Mucosa of descending colon (tissue), 3 donors: ENCODE measurements around the gene EDN2. TPM values are rescaled to one million over a fixed set of nuclear protein-coding genes. Genes with fewer than 3 reads are reported as not detected.

Source experiments
- ATAC-seq: fragments of 200-7000 bp; cut with Tn5 transposase; one replicate; pipeline ENCODE4 v1.9.1; 2020; ENCODE audit warnings: mild to moderate bottlenecking, moderate library complexity
- DNase-seq, 3 donors: peaks; one replicate each; pipeline ENCODE4 v3.0.0-alpha.2; 2020
- H3K36me3 ChIP-seq: fragments of 200-600 bp; one replicate; pipeline ENCODE4 v1.8.0; 2021; ENCODE audit warnings: low read depth, mild to moderate bottlenecking
- H3K4me1 ChIP-seq: fragments of 200-600 bp; one replicate; pipeline ENCODE4 v1.8.0; 2021; ENCODE audit warnings: low read depth, mild to moderate bottlenecking
- H3K4me3 ChIP-seq: fragments of 200-600 bp; one replicate; pipeline ENCODE4 v1.8.0; 2021; ENCODE audit warnings: mild to moderate bottlenecking
- H3K9me3 ChIP-seq: fragments of 200-600 bp; one replicate; pipeline ENCODE4 v1.8.0; 2021; ENCODE audit warnings: mild to moderate bottlenecking
- intact Hi-C, 2 donors: fragments of 100-400 bp; cut with DNase I in 1 of 2; cut with micrococcal nuclease in 1 of 2; formaldehyde crosslinking; loops; one replicate each; pipeline versions ENCODE4 v1.11.0 to v1.11.1; 2022; cut with DNase I, micrococcal nuclease
- total RNA-seq, 3 donors: library from RNA; stranded (reverse); fragmentation: NEBNext Ultra II Directional in 2 of 3; extraction: Animal tissue kit (Norgen Biotek cat#: 25700) in 2 of 3; gene quantifications; one replicate each; pipeline versions ENCODE4 v1.2.1 to v1.2.4, GENCODE V29; 2021 to 2023
- TF ChIP-seq, protein P1 (sequence below): fragments of 200-600 bp; IDR thresholded peaks from one replicate; pipeline ENCODE4 v1.8.0; 2022; ENCODE audit warnings: antibody characterized with exemption, mild to moderate bottlenecking
- donor health status: DM: no; HTN: no; CAD: no; lungs with moderate emphysema.
- donor health status: DM: no; HTN: no; CAD: no.
- donor health status: DM: no; HTN: yes; CAD: no.

EDN2 gene
- total RNA-seq, 3 donors from 2014 or later = 1.6 to 5.8 (median 2.0) TPM

DNA sequence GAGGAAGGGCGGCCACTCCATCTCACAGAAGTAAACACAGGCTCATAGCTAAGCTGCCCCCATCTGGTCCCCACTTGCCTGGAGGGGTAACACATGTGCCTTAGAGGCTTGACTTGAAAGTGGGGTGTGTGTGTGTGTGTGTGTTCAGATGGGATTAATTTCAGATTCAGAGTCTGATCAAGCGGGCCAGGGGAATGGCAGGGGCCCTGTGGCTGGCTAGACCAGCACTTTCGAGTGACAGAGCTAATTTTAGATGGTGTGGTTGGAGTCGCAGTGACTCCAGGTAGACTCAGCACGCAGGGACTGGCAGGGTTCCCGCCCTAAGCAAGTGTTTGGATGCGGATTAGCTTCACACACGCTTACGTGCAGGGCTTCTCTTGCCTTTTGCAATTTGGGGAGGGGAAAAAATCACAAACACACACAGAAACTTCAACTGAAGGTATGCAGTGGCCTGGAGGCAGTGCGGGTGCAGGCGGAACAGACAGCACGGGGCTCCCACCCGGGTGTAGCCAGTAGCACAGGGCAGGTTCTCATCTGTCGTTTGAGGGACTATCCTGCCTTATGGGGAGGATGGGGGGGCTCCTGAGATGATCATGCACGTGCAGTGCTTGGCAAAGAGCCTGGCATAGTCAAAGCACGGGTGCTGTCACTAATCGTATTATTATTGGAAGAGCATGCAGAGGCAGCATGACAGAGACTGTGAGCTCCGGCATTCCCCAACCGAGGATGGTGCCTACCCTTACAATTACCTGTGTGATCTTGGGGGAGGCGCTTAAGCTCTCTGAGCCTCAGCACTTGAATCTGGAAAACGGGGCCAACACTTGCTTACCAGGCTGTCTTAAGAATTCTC is 1.3 kb downstream of the EDN2 start:
- H3K9me3 ChIP-seq = no peaks in the 10 kb centered on the region
- H3K36me3 ChIP-seq = no peaks in the 10 kb centered on the region
- H3K4me1 ChIP-seq = peaks cover 31% of the 10 kb centered on the region
- peak in 1 of 3 donors; percentile 39 for DNase-seq
- intact Hi-C loops = no loop called here
- H3K4me3 ChIP-seq = no peak overlapping the region
- TF ChIP-seq, protein P1, sequence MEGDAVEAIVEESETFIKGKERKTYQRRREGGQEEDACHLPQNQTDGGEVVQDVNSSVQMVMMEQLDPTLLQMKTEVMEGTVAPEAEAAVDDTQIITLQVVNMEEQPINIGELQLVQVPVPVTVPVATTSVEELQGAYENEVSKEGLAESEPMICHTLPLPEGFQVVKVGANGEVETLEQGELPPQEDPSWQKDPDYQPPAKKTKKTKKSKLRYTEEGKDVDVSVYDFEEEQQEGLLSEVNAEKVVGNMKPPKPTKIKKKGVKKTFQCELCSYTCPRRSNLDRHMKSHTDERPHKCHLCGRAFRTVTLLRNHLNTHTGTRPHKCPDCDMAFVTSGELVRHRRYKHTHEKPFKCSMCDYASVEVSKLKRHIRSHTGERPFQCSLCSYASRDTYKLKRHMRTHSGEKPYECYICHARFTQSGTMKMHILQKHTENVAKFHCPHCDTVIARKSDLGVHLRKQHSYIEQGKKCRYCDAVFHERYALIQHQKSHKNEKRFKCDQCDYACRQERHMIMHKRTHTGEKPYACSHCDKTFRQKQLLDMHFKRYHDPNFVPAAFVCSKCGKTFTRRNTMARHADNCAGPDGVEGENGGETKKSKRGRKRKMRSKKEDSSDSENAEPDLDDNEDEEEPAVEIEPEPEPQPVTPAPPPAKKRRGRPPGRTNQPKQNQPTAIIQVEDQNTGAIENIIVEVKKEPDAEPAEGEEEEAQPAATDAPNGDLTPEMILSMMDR = no peak
- ATAC-seq = no peak

DNA sequence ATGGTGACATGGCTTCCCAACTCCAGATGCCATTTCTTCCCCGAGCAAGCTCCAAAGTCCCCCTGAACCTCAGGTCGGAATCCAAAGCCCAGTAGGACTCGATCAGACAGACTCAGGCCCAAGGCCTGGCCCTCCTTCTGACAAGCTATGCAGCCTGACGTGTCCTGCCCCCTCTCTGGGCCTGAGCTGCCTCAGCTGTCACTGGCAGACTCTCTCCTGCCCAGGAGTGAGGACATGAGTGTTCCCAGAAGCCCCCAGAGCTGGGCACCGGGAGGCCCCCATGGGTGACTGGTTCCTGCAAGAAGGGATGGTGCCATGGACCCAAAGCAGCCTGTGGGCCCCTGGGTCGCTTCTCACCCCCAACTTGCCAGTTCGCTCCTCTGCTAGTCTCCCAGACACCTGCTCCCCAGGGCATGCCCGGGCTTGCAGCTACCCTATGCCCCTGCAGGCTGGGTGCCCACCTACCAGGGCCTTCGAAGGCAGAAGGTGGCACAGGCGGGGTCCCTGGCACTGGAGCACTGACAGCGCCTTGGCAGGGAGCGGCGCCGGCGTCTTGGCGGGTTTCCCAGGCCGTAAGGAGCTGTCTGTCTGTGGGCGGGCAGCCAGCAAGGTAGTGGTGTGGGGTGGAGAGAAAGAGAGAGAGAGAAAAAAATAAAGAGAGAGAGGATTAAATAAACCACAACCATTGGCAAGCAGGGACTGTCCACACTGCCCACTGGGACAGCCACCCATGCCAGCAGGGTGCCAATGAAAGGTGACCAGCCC is 2.3 kb downstream of the EDN2 start:
- H3K9me3 ChIP-seq = no peaks in the 10 kb centered on the region
- intact Hi-C loops = no loop called here
- H3K4me1 ChIP-seq = peaks cover 34% of the 10 kb centered on the region
- TF ChIP-seq, protein P1 = no peak
- peak; percentile 88 to 92 (median 92) for DNase-seq
- no peak overlapping the region for H3K4me3 ChIP-seq
- peak; percentile 62 for ATAC-seq
- H3K36me3 ChIP-seq = no peaks in the 10 kb centered on the region

DNA sequence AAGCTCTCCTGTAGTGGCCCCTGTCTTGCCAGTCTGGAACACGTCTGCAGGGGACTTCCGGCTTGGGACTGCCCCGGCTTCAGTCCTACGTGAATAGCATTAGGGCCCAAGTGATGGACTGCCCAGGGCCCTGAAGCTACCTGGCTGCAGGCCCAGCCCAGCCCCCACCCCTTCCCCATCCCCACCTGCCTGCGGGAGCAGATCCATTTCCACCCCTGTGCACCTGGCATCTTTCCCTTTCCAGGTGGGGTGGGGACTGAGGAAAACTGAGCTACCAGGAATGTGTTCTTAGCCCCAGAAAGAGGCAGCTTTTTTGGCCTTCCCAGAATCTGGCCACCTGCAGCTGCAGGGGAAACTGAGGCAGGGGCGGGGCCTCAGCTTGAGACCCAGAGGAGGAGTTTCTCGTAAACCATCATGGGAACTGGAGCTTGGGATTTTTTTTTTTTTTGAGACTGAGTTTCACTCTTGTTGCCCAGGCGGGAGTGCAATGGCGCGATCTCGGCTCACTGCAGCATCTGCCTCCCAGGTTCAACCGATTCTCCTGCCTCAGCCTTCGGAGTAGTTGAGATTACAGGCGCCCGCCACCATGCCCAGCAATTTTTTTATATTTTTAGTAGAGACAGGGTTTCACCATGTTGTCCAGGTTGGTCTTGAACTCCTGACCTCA is 3.2 kb downstream of the EDN2 start:
- Histone ChIP-seq H3K4me3 (no peak overlapping the region), H3K4me1 (peaks cover 41% of the 10 kb centered on the region), H3K9me3 (no peaks in the 10 kb centered on the region), H3K36me3 (no peaks in the 10 kb centered on the region)
- intact Hi-C loops = no loop called here
- TF ChIP-seq, protein P1 = no peak
- ATAC-seq = no peak
- DNase-seq = peak in 2 of 3 donors; percentile 36 to 51

DNA sequence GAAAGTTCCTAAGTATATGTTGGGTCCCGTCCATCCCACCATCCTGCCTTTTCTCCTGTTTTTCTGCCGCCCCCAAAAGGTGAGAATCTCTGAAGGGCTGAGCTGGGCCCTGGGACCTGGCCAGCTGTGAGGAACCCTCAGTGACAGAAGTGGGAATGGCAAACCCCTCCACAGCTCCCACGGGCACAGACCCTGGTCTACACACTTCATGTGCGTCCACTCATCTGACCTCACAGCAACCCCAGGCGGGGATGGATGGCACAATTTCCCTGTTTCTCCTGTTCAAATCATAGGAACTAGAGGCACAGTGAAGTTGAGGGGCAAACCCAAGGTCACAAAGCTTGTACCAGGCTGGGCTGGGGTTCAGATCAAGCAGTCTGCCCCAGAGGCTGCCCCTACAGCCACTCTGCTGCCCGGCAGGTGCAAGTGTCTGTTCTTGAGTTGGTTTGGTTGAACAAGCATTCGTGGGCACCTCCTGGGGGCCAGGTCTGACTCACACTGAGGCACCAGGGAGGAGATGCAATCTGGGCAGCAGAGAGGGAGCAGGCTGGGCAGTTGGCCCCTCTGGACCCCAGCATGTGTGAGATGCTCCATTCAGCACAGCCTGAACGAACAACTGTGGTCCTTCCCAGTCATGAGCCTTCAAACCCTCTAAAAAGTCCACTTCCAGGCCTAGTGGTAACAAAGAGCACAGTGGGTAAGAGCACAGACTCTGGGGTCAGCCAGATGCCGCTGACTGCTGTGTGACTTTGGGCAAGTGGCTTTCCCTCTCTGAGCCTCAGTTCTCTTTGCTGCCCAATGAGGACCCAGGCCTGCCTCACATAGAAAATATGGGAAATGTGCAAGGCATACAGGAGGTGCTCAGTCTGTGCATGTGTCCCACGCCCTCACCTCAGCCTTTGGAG is 4.0 kb downstream of the EDN2 start:
- intact Hi-C loops = no loop called here
- peaks cover 41% of the 10 kb centered on the region for H3K4me1 ChIP-seq
- TF ChIP-seq, protein P1 = no peak
- no peaks in the 10 kb centered on the region for H3K9me3 ChIP-seq
- ATAC-seq = no peak
- DNase-seq = peak in 2 of 3 donors; percentile 22 to 23
- no peaks in the 10 kb centered on the region for H3K36me3 ChIP-seq
- H3K4me3 ChIP-seq = no peak overlapping the region

DNA sequence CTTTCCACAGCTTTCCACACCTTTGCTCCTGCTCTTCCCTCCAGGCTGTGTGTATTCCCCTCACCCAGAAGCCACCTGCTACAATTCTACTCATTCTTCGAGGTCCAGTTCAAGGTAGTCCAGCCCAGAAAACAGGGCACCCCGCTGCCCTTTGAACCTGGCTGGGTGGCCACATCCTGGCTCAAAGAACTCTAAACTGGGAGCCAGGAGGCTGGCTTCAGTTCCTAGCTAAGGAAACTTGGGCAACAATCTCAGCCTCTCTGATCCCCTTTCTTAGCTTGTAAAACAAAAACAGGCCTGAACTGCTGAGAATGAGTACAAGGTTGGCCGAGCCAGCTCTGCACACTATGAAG is 4.7 kb downstream of the EDN2 start:
- no peak for ATAC-seq
- Histone ChIP-seq H3K36me3 (no peaks in the 10 kb centered on the region), H3K4me1 (peaks cover 40% of the 10 kb centered on the region), H3K4me3 (no peak overlapping the region), H3K9me3 (no peaks in the 10 kb centered on the region)
- intact Hi-C loops = no loop called here
- TF ChIP-seq, protein P1 = no peak
- peak in 1 of 3 donors; percentile 19 for DNase-seq
